C4-2B (cell line): ENCODE results near the gene ADM2.
A peak's percentile ranks its signal among the peaks of the same experiment; 100 is the strongest.

ENCODE experiments used
- H3K27ac ChIP-seq: fragments of 450-650 bp; 2 replicates; pipeline ENCODE4 v1.5.1; 2017
- CTCF ChIP-seq: fragments of 450-650 bp; conservative IDR thresholded peaks from 2 replicates; pipeline ENCODE4 v1.5.1; 2017; ENCODE audit warnings: mild to moderate bottlenecking
- ZFX ChIP-seq: fragments of 450-650 bp; IDR thresholded peaks from 2 replicates; pipeline ENCODE4 v1.6.1; 2017

The ADM2 gene

GRCh38 chr22:50459496-50460140 is 21.7 kb upstream of the ADM2 start:
- no peak overlapping the region for H3K27ac ChIP-seq
- no peak for TF ChIP-seq ZFX
- no peak for TF ChIP-seq CTCF

- peak overlapping the region; percentile 29 for H3K27ac ChIP-seq
- TF ChIP-seq ZFX (no peak), CTCF (no peak)
These were observed 20.4 kb upstream of the ADM2 start for GRCh38 chr22:50460938-50461337.

- TF ChIP-seq CTCF (no peak), ZFX (no peak)
- H3K27ac ChIP-seq: no peak overlapping the region
These were observed 19.8 kb upstream of the ADM2 start for GRCh38 chr22:50461536-50461935.

- no peak overlapping the region for H3K27ac ChIP-seq
- TF ChIP-seq CTCF: no peak
- no peak for TF ChIP-seq ZFX
These were observed 19.3 kb upstream of the ADM2 start for GRCh38 chr22:50461979-50462540.

- TF ChIP-seq ZFX (no peak), CTCF (no peak)
- no peak overlapping the region for H3K27ac ChIP-seq
These were observed 18.0 kb upstream of the ADM2 start for GRCh38 chr22:50463188-50463900.

- TF ChIP-seq CTCF (no peak), ZFX (no peak)
These were observed 16.9 kb upstream of the ADM2 start for GRCh38 chr22:50464451-50464850.

More at GRCh38 chr22:50464451-50464850, 16.9 kb upstream of the ADM2 start:
- H3K27ac ChIP-seq: no peak overlapping the region
